Fibroblast of villous mesenchyme (primary cell): Measurements from ENCODE around the gene CNTN4. TPM values are rescaled to one million over a fixed set of nuclear protein-coding genes. Genes with fewer than 3 reads are reported as not detected.

Experiments used
- DNase-seq: peaks from one replicate; pipeline ENCODE4 v3.0.0-alpha.2; 2010; ENCODE audit warnings: low read depth
- H3K4me3 ChIP-seq: 2 replicates; pipeline ENCODE4 v1.5.1; 2011; ENCODE audit warnings: low read depth, mild to moderate bottlenecking, low read length
- CTCF ChIP-seq: IDR thresholded peaks from 2 replicates; pipeline ENCODE4 v1.5.1; 2012; ENCODE audit warnings: low read depth, mild to moderate bottlenecking, low read length; ENCODE audit not compliant: insufficient read depth
- total RNA-seq: library from RNA; depleted of rRNA; stranded (reverse); fragments of >200 nt; gene quantifications from 2 replicates; pipeline ENCODE4 v1.2.3, GENCODE V29; 2012

CNTN4 gene
- total RNA-seq, 1 donor = 6.9 TPM

DNA sequence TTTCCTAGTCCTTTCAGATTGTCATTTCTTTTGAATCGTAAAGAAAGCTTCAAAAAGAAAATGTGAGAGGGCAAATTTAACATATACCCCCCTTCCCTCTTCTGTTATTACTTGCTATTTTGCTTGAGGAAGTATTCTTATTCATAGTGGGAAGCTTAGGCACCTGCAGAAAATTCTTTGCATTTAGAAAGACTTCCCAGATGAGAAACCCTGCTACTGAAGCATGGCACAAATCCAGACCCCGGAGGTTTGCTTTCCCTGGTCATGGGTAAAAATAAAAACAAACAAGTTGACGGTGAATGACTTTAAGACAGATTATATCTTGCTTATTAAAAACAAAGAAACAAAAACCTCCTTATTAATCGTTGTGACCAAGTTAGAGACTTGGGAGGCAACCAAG is 917.6 kb downstream of the CNTN4 start:
- TF ChIP-seq CTCF = no peak
- DNase-seq = no peak
- no peak overlapping the region for H3K4me3 ChIP-seq

- no peak for TF ChIP-seq CTCF
- H3K4me3 ChIP-seq = no peak overlapping the region
- DNase-seq = no peak
Measured at GRCh38 chr3:3020209-3020608, 921.5 kb downstream of the CNTN4 start.

GRCh38 chr3:3023111-3023745 is 924.6 kb downstream of the CNTN4 start:
- TF ChIP-seq CTCF = no peak
- DNase-seq = no peak
- H3K4me3 ChIP-seq = no peak overlapping the region

DNA sequence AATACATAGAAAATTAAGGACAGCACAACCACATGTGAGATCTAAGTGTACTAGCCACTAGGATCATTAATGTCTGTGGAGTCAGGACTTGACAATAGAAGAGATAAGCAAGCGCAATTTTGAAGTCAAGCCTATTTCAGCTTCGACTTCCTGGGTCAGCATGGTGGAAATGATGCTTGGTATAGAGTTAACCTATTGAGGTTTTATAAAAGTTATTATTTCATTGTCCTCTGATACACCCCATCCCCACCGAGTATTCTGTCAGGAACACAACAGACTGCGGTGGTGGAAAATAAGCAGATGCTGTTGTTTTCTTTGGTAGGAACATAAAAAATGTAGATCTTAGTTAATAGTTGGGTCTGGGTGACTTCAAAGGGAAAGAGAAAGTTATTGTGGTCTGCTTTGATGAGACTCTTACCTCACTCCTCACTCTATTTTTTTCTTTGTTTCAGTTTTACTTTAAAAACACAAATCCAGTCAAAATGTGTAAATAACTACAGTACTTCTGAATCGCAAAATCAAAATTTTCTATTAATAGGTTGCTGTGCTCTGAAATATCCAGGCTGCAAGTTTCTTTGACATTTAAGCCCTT is 929.4 kb downstream of the CNTN4 start:
- no peak for TF ChIP-seq CTCF
- no peak for DNase-seq
- H3K4me3 ChIP-seq = no peak overlapping the region

- TF ChIP-seq CTCF = no peak
- H3K4me3 ChIP-seq = no peak overlapping the region
- peak; percentile 31 for DNase-seq
Measured at GRCh38 chr3:3031326-3031725, 932.7 kb downstream of the CNTN4 start.

- TF ChIP-seq CTCF = no peak
- no peak overlapping the region for H3K4me3 ChIP-seq
Measured at GRCh38 chr3:3037156-3037555, 938.5 kb downstream of the CNTN4 start.

More at GRCh38 chr3:3037156-3037555, 938.5 kb downstream of the CNTN4 start:
- DNase-seq = no peak
